ENCODE measurements around the gene PTH2.

DNA sequence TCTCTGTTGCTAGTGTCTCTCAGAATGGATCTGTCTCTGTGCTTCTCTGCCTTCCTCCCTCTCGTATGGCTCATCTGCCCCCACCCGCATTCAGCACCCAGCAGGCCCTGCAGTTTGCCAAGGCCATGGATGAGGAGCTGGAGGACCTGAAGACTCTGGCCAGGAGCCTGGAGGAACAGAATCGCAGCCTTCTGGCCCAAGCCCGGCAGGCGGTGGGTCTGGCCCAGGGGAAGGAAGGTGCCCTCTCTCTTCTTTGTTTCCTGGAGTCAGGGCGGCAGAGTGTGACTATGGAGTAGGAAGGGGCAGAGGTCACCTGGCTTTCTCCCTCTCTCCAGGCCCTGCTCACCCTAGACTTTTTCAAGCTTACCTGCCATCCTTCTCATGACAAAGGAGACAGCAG lies 24.3 kb downstream of the PTH2 start:
- TF ChIP-seq POLR2A (IDR thresholded peaks at IDR 0.05; ENCODE audit: low read depth), result no peak
- TF ChIP-seq, protein P1, sequence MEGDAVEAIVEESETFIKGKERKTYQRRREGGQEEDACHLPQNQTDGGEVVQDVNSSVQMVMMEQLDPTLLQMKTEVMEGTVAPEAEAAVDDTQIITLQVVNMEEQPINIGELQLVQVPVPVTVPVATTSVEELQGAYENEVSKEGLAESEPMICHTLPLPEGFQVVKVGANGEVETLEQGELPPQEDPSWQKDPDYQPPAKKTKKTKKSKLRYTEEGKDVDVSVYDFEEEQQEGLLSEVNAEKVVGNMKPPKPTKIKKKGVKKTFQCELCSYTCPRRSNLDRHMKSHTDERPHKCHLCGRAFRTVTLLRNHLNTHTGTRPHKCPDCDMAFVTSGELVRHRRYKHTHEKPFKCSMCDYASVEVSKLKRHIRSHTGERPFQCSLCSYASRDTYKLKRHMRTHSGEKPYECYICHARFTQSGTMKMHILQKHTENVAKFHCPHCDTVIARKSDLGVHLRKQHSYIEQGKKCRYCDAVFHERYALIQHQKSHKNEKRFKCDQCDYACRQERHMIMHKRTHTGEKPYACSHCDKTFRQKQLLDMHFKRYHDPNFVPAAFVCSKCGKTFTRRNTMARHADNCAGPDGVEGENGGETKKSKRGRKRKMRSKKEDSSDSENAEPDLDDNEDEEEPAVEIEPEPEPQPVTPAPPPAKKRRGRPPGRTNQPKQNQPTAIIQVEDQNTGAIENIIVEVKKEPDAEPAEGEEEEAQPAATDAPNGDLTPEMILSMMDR (IDR thresholded peaks at IDR 0.05), result no peak
- no peak for TF ChIP-seq POLR2AphosphoS5 (IDR thresholded peaks at IDR 0.05)

Data from esophagus muscularis mucosa (tissue), 3 donors.